ENCODE data around the gene POLN. TPM values are rescaled to one million over a fixed set of nuclear protein-coding genes. Genes with fewer than 3 reads are reported as not detected.

POLN gene
- 2.2 and 3.4 TPM in 2 replicates for total RNA-seq

GRCh38 chr4:2241410-2242353 is at the start of gene POLN, which contains the start of gene HAUS3:
TSS of gene POLN (minus strand) at chr4:2242121. CDS start at chr4:2229231, 12,890 bp downstream.
TSS of gene HAUS3 (minus strand) at chr4:2242121. CDS start at chr4:2240946, 1,175 bp downstream.

DNA sequence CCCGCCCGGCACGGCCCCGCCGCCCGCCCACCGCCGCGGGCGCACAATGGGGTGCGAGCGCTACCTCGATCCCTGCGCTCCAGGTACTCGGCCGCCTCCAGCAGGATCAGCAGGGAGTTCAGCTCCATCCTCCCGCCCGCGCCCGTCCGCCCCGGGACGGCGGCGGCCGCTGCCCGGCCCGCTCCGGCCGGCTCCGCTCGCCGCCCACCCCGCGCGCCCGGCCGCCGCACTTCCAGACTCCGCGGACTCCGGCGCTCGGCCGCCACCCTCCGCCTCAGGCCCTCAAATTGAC is 19.9 kb upstream of the POLN start, which contains the start of gene MXD4:
Gene MXD4 (minus strand): TSS at position 257 of the 292 bp plus-strand sequence. CDS start 129 bp downstream, at position 128.

DNA sequence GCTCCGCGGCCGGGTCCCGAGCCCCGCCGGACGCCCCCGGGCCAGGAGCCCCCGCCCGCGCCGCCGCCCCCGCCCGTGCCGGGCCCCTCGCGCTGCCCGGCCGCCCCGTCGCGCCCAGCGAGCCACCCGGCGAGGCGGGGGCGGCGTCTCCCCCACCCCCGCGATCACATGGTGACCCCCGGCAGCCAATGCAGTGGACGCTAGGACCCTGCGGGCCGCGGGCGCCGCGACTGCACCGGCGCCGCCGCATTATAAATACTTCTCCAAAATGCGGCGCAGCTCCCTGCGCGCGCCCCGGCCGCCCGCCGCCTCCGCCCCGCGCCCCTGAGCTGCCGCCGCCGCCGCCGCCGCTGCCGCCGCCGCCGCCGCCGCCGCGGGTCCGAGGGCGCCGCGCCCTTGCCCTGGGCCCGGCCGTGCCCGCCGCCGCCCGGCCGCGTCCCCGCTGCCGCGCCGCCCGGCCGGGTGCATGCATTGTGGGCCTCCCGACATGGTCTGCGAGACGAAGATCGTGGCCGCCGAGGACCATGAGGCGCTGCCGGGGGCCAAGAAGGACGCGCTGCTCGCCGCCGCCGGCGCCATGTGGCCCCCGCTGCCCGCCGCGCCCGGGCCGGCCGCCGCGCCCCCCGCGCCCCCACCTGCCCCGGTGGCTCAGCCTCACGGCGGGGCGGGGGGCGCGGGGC is 182.7 kb downstream of the POLN start, which contains the start of gene NAT8L:
Gene NAT8L (plus strand): TSS at position 282 of the 680 bp plus-strand sequence. CDS start 185 bp downstream, at position 467.

Other genes with a start within 250 kb of the POLN start
- gene NELFA, start 233.1 kb downstream of the POLN start, total RNA-seq = 12.8 and 12.9 TPM in 2 replicates
- under 0.01 TPM in 2 replicates for gene NAT8L, start 182.8 kb downstream of the POLN start, total RNA-seq
- 6.5 and 8.2 TPM in 2 replicates for gene HAUS3, start within 50 bp of the POLN start, total RNA-seq
- gene MXD4, start 20.0 kb upstream of the POLN start, total RNA-seq = 60.5 and 64.5 TPM in 2 replicates
- gene ZFYVE28, start 176.5 kb upstream of the POLN start, total RNA-seq = 16.1 and 19.2 TPM in 2 replicates
- gene CFAP99, start 176.8 kb upstream of the POLN start, total RNA-seq = 0.12 and 0.13 TPM in 2 replicates
- gene RNF4, start 227.0 kb upstream of the POLN start, total RNA-seq = 33.8 and 35.3 TPM in 2 replicates

Data from aortic smooth muscle cell (primary cell).